AG08396 (cell line): ENCODE data around the gene C1QTNF5.

Experiments used
- DNase-seq: peaks from one replicate; pipeline ENCODE4 v3.0.0; 2012; ENCODE audit warnings: low spot score, mixed read lengths

The C1QTNF5 gene

GRCh38 chr11:119290894-119291497 is 49.7 kb downstream of the C1QTNF5 start:
- no peak for DNase-seq
